B cell (primary cell): ENCODE results near the gene NCAPG. TPM values are rescaled to one million over a fixed set of nuclear protein-coding genes. Genes with fewer than 3 reads are reported as not detected.

Source experiments
- ATAC-seq: fragments of 200-7000 bp; cut with Tn5 transposase; one replicate; pipeline ENCODE4 v1.10.0; 2021; ENCODE audit warnings: low read depth, mild to moderate bottlenecking, moderate number of reproducible peaks, moderate library complexity
- CTCF ChIA-PET: fragments of 350-600 bp; sonication (Branson Sonifier 250); formaldehyde crosslinking; loops from one replicate; lab custom pipeline; 2021; ENCODE audit warnings: antibody characterized with exemption, inconsistent platforms; lab: Charles Lee
- POLR2A ChIA-PET: fragments of 350-600 bp; sonication (Branson Sonifier 250); formaldehyde crosslinking; loops from one replicate; lab custom pipeline; 2021; ENCODE audit warnings: antibody characterized with exemption; lab: Charles Lee
- DNase-seq: peaks from one replicate; pipeline ENCODE4 v3.0.0; 2013
- H2AFZ ChIP-seq: 2 replicates; pipeline ENCODE4 v1.6.1; 2012; ENCODE audit warnings: mild to moderate bottlenecking, low read depth, low read length; ENCODE audit not compliant: insufficient read depth, poor library complexity, severe bottlenecking
- H3K27ac ChIP-seq, 2 donors: 1 replicate in 1 of 2; 2 replicates in 1 of 2; pipeline ENCODE4 v1.5.1; 2012 to 2013; ENCODE audit warnings: low read length in 2 of 2, mild to moderate bottlenecking in 2 of 2, moderate library complexity in 1 of 2
- H3K27me3 ChIP-seq, 4 experiments: fragments of 200-600 bp in 1 of 4; sonication (generic) in 1 of 4; replicated peaks in 1 of 4; 1 replicate in 2 of 4; 2 replicates in 2 of 4; pipeline versions ENCODE4 v1.6.1 to v1.7.0; 2013 to 2016; ENCODE audit warnings: low read length in 3 of 4, mild to moderate bottlenecking in 2 of 4, mixed read lengths in 1 of 4, moderate library complexity in 1 of 4; ENCODE audit not compliant: insufficient read depth in 4 of 4, control insufficient read depth in 3 of 4; ENCODE audit errors: control extremely low read depth in 1 of 4
- H3K36me3 ChIP-seq, 2 experiments: replicated peaks in 1 of 2; 1 replicate in 1 of 2; 2 replicates in 1 of 2; pipeline versions ENCODE4 v1.6.1 to v1.7.1; 2013; ENCODE audit warnings: low read length in 1 of 2; ENCODE audit not compliant: insufficient read depth in 2 of 2, control insufficient read depth in 1 of 2; ENCODE audit errors: control extremely low read depth in 1 of 2, extremely low read depth in 1 of 2
- H3K4me1 ChIP-seq, 2 donors: fragments of 200-600 bp in 1 of 2; sonication (generic) in 1 of 2; 1 replicate in 1 of 2; 2 replicates in 1 of 2; pipeline versions ENCODE4 v1.5.1 to v1.6.1; 2013 to 2017; ENCODE audit warnings: low read length in 2 of 2; ENCODE audit not compliant: control insufficient read depth in 2 of 2, insufficient read depth in 2 of 2
- H3K4me2 ChIP-seq: replicated peaks from 2 replicates; pipeline ENCODE3; 2012; ENCODE audit warnings: mild to moderate bottlenecking, low read depth, low read length; ENCODE audit not compliant: poor library complexity, severe bottlenecking
- H3K4me3 ChIP-seq, 5 experiments: fragments of 200-600 bp in 1 of 5; sonication (generic) in 1 of 5; 1 replicate in 3 of 5; 2 replicates in 2 of 5; pipeline versions ENCODE4 v1.5.1 to v1.7.0; 2011 to 2016; ENCODE audit warnings: low read length in 4 of 5, mild to moderate bottlenecking in 4 of 5, low read depth in 2 of 5, control low read depth in 1 of 5, moderate library complexity in 1 of 5; ENCODE audit not compliant: insufficient read depth in 1 of 5; ENCODE audit errors: control extremely low read depth in 1 of 5, extremely low read depth in 1 of 5
- H3K79me2 ChIP-seq: fragments of 200-600 bp; sonication (generic); one replicate; pipeline ENCODE4 v1.6.0; 2016; ENCODE audit warnings: low read length; ENCODE audit not compliant: control insufficient read depth, insufficient read depth
- H3K9ac ChIP-seq: fragments of 200-600 bp; sonication (generic); 2 replicates; pipeline ENCODE4 v1.6.1; 2017; ENCODE audit warnings: mild to moderate bottlenecking, low read length, moderate library complexity
- H3K9me3 ChIP-seq, 3 donors: one replicate each; pipeline versions ENCODE4 v1.6.1 to v1.7.1; 2013; ENCODE audit warnings: low read length in 2 of 3; ENCODE audit not compliant: control insufficient read depth in 2 of 3, insufficient read depth in 1 of 3; ENCODE audit errors: control extremely low read depth in 1 of 3
- H4K20me1 ChIP-seq: 2 replicates; pipeline ENCODE4 v1.6.0; 2012; ENCODE audit warnings: mild to moderate bottlenecking, low read length; ENCODE audit not compliant: insufficient read depth, control insufficient read depth, poor library complexity, severe bottlenecking
- H3K27ac Mint-ChIP-seq: one replicate; pipeline ENCODE4 v1.8.0; 2021; ENCODE audit warnings: mixed read lengths
- H3K27me3 Mint-ChIP-seq: one replicate; pipeline ENCODE4 v1.8.0; 2021; ENCODE audit warnings: mixed read lengths
- H3K4me1 Mint-ChIP-seq: one replicate; pipeline ENCODE4 v1.8.0; 2021; ENCODE audit warnings: mixed read lengths
- H3K4me3 Mint-ChIP-seq: one replicate; pipeline ENCODE4 v1.8.0; 2021; ENCODE audit warnings: mixed read lengths
- H3K9me3 Mint-ChIP-seq: one replicate; pipeline ENCODE4 v1.8.0; 2022; ENCODE audit warnings: mixed read lengths; ENCODE audit not compliant: insufficient read depth
- CTCF ChIP-seq: fragments of 200-600 bp; IDR thresholded peaks from one replicate; pipeline ENCODE4 v1.8.0; 2022; ENCODE audit warnings: antibody characterized with exemption, mild to moderate bottlenecking
- EZH2 ChIP-seq: IDR thresholded peaks from 2 replicates; pipeline ENCODE4 v1.6.1; 2012; ENCODE audit warnings: borderline replicate concordance, low read depth, mild to moderate bottlenecking, moderate library complexity, low read length; ENCODE audit not compliant: insufficient read depth, poor library complexity, severe bottlenecking
- WGBS: methylation state at CpG from one replicate; pipeline ENCODE4 v1.1.5; 2013; ENCODE audit warnings: missing lambda C conversion rate; ENCODE audit not compliant: insufficient coverage; 5-methylcytosine and 5-hydroxymethylcytosine counted together
- intact Hi-C: fragments of 100-400 bp; cut with micrococcal nuclease; formaldehyde crosslinking; loops from one replicate; pipeline ENCODE4 v1.10.0; 2022
- polyA plus RNA-seq: library from polyadenylated mRNA; depleted of rRNA; stranded (reverse); fragments of >200 nt; gene quantifications from 2 replicates; pipeline ENCODE4 v1.2.3, GENCODE V29; 2012
- total RNA-seq, 2 donors: library from RNA; stranded (reverse); fragments of 120-200 nt in 1 of 2; gene quantifications; 1 replicate in 1 of 2; 2 replicates in 1 of 2; pipeline versions ENCODE4 v1.2.3 to v1.2.4, GENCODE V29; 2013 to 2022

Gene NCAPG
- total and polyA plus RNA-seq, 2 donors (not counting 1 experiment from before 2014, with no cell fraction given) = 0.13 to 0.84 TPM

GRCh38 chr4:17766826-17767458 is 43.8 kb upstream of the NCAPG start:
- DNase-seq = no peak
- peaks cover 0 to 5% (median 0%) of the 10 kb centered on the region in 3 donors for H3K9me3 ChIP-seq
- Mint-ChIP-seq H3K4me3 (no peak overlapping the region), H3K9me3 (no peaks in the 10 kb centered on the region), H3K27me3 (peaks cover 9% of the 10 kb centered on the region), H3K27ac (no peak overlapping the region), H3K4me1 (no peaks in the 10 kb centered on the region)
- H3K27ac ChIP-seq = no peak overlapping the region
- H4K20me1 ChIP-seq = no peaks in the 10 kb centered on the region
- no peak overlapping the region for H3K4me2 ChIP-seq
- no peak overlapping the region for H3K4me3 ChIP-seq
- no peak overlapping the region for H2AFZ ChIP-seq
- ATAC-seq = no peak
- H3K27me3 ChIP-seq = no peaks in the 10 kb centered on the region
- H3K79me2 ChIP-seq = no peaks in the 10 kb centered on the region
- no peak overlapping the region for H3K9ac ChIP-seq
- TF ChIP-seq CTCF = no peak
- TF ChIP-seq EZH2 = no peak
- H3K36me3 ChIP-seq = no peaks in the 10 kb centered on the region
- intact Hi-C loops = no loop called here
- ChIA-PET POLR2A (no interaction called here), CTCF (no interaction called here)
- 95% methylated on average over 31 of the region's 33 CpGs for WGBS
- H3K4me1 ChIP-seq = no peaks in the 10 kb centered on the region

GRCh38 chr4:17769406-17770174 is 41.2 kb upstream of the NCAPG start:
- H3K9ac ChIP-seq = no peak overlapping the region
- H4K20me1 ChIP-seq = no peaks in the 10 kb centered on the region
- Mint-ChIP-seq H3K27me3 (peaks cover 4% of the 10 kb centered on the region), H3K4me3 (no peak overlapping the region), H3K9me3 (no peaks in the 10 kb centered on the region), H3K27ac (no peak overlapping the region), H3K4me1 (no peaks in the 10 kb centered on the region)
- no peaks in the 10 kb centered on the region for H3K79me2 ChIP-seq
- H3K9me3 ChIP-seq = peaks cover 0 to 5% (median 0%) of the 10 kb centered on the region in 3 donors
- intact Hi-C loops = no loop called here
- H2AFZ ChIP-seq = no peak overlapping the region
- TF ChIP-seq CTCF = no peak
- no peak for TF ChIP-seq EZH2
- H3K4me1 ChIP-seq = no peaks in the 10 kb centered on the region
- ChIA-PET CTCF (no interaction called here), POLR2A (no interaction called here)
- no peak overlapping the region for H3K27ac ChIP-seq
- ATAC-seq (no peak), DNase-seq (no peak)
- no peak overlapping the region for H3K4me2 ChIP-seq
- WGBS = 82% methylated on average over 4 of the region's 8 CpGs
- no peak overlapping the region for H3K4me3 ChIP-seq
- no peaks in the 10 kb centered on the region for H3K36me3 ChIP-seq
- H3K27me3 ChIP-seq = no peaks in the 10 kb centered on the region
